ENCODE results near the gene ARL2. TPM values are rescaled to one million over a fixed set of nuclear protein-coding genes. Genes with fewer than 3 reads are reported as not detected.

The ARL2 gene
- total RNA-seq, 1 donor from 2014 or later: 47.6 TPM

GRCh38 chr11:65057526-65057925 lies 43.6 kb downstream of the ARL2 start:
- Mint-ChIP-seq H3K27me3 (ENCODE audit: low read depth, unreplicated experiment) (peaks cover 40% of the 10 kb centered on the region), H3K4me1 (ENCODE audit: low read depth, unreplicated experiment) (peaks cover 9% of the 10 kb centered on the region), H3K27ac (ENCODE audit: unreplicated experiment) (no peak overlapping the region), H3K4me3 (ENCODE audit: unreplicated experiment) (no peak overlapping the region), H3K9me3 (ENCODE audit: unreplicated experiment) (no peaks in the 10 kb centered on the region), H3K36me3 (ENCODE audit: low read depth, unreplicated experiment) (peaks cover 3% of the 10 kb centered on the region)
- Histone ChIP-seq H2AFZ (ENCODE audit: low read depth, low read length) (no peak overlapping the region), H3K9ac (ENCODE audit: low read length) (no peak overlapping the region), H4K20me1 (ENCODE audit: insufficient read depth, low read length) (no peaks in the 10 kb centered on the region), H3K4me3 (ENCODE audit: insufficient read depth, low read depth, low read length) (no peak overlapping the region), H3K27ac (ENCODE audit: low read depth, low read length) (no peak overlapping the region), H3K79me2 (ENCODE audit: insufficient read depth, low read length) (no peaks in the 10 kb centered on the region), H3K4me2 (ENCODE audit: low read length) (no peak overlapping the region), H3K36me3 (ENCODE audit: insufficient read depth, low read length) (no peaks in the 10 kb centered on the region), H3K4me1 (ENCODE audit: insufficient read depth, low read length) (no peaks in the 10 kb centered on the region), H3K9me3 (ENCODE audit: insufficient read depth, low read depth, low read length) (no peaks in the 10 kb centered on the region), H3K27me3 (ENCODE audit: insufficient read depth, low read length) (peaks cover 3% of the 10 kb centered on the region)
- TF ChIP-seq EZH2 (IDR thresholded peaks at IDR 0.05; ENCODE audit: insufficient read depth, low read length): no peak
- TF ChIP-seq CTCF (IDR thresholded peaks at IDR 0.05; ENCODE audit: insufficient read depth, low read depth, low read length): no peak
- DNase-seq (ENCODE audit: low read depth) (no peak), FAIRE-seq (no peak)

- H3K9me3 Mint-ChIP-seq (ENCODE audit: unreplicated experiment): no peaks in the 10 kb centered on the region
- no peaks in the 10 kb centered on the region for H3K4me1 ChIP-seq (ENCODE audit: insufficient read depth, low read length)
- no peak overlapping the region for H3K27ac ChIP-seq (ENCODE audit: low read depth, low read length)
- H4K20me1 ChIP-seq (ENCODE audit: insufficient read depth, low read length): no peaks in the 10 kb centered on the region
- H3K9ac ChIP-seq (ENCODE audit: low read length): no peak overlapping the region
- H3K4me2 ChIP-seq (ENCODE audit: low read length): no peak overlapping the region
- FAIRE-seq (no peak), DNase-seq (ENCODE audit: low read depth) (no peak)
- no peak for TF ChIP-seq EZH2 (IDR thresholded peaks at IDR 0.05; ENCODE audit: insufficient read depth, low read length)
- H3K4me1 Mint-ChIP-seq (ENCODE audit: low read depth, unreplicated experiment): peaks cover 9% of the 10 kb centered on the region
- no peak overlapping the region for H3K4me3 Mint-ChIP-seq (ENCODE audit: unreplicated experiment)
- H3K9me3 ChIP-seq (ENCODE audit: insufficient read depth, low read depth, low read length): no peaks in the 10 kb centered on the region
- H3K27ac Mint-ChIP-seq (ENCODE audit: unreplicated experiment): no peak overlapping the region
- H3K27me3 ChIP-seq (ENCODE audit: insufficient read depth, low read length): peaks cover 3% of the 10 kb centered on the region
- H3K27me3 Mint-ChIP-seq (ENCODE audit: low read depth, unreplicated experiment): peaks cover 40% of the 10 kb centered on the region
- no peak overlapping the region for H3K4me3 ChIP-seq (ENCODE audit: insufficient read depth, low read depth, low read length)
- peaks cover 3% of the 10 kb centered on the region for H3K36me3 Mint-ChIP-seq (ENCODE audit: low read depth, unreplicated experiment)
- no peaks in the 10 kb centered on the region for H3K36me3 ChIP-seq (ENCODE audit: insufficient read depth, low read length)
- no peak overlapping the region for H2AFZ ChIP-seq (ENCODE audit: low read depth, low read length)
- no peaks in the 10 kb centered on the region for H3K79me2 ChIP-seq (ENCODE audit: insufficient read depth, low read length)
Measured at GRCh38 chr11:65058012-65058411, 44.1 kb downstream of the ARL2 start.

GRCh38 chr11:65058419-65059054 lies 44.6 kb downstream of the ARL2 start, which contains the start of gene NAALADL1:
TSS of gene NAALADL1 (minus strand) at chr11:65058553. CDS start at chr11:65058521, 32 bp downstream.
- Histone ChIP-seq H3K4me2 (ENCODE audit: low read length) (no peak within 1 kb of the TSS), H3K9ac (ENCODE audit: low read length) (no peak within 1 kb of the TSS), H3K79me2 (ENCODE audit: insufficient read depth, low read length) (no peaks in the 10 kb centered on the region), H3K36me3 (ENCODE audit: insufficient read depth, low read length) (no peaks in the 10 kb centered on the region), H3K27me3 (ENCODE audit: insufficient read depth, low read length) (peaks cover under 1% of the 10 kb centered on the region), H2AFZ (ENCODE audit: low read depth, low read length) (no peak within 1 kb of the TSS), H3K4me3 (ENCODE audit: insufficient read depth, low read depth, low read length) (no peak within 1 kb of the TSS), H3K27ac (ENCODE audit: low read depth, low read length) (no peak within 1 kb of the TSS), H4K20me1 (ENCODE audit: insufficient read depth, low read length) (no peaks in the 10 kb centered on the region), H3K9me3 (ENCODE audit: insufficient read depth, low read depth, low read length) (no peaks in the 10 kb centered on the region), H3K4me1 (ENCODE audit: insufficient read depth, low read length) (no peaks in the 10 kb centered on the region)
- Mint-ChIP-seq H3K27me3 (ENCODE audit: low read depth, unreplicated experiment) (peaks cover 42% of the 10 kb centered on the region), H3K27ac (ENCODE audit: unreplicated experiment) (no peak within 1 kb of the TSS), H3K9me3 (ENCODE audit: unreplicated experiment) (no peaks in the 10 kb centered on the region), H3K4me1 (ENCODE audit: low read depth, unreplicated experiment) (peaks cover 9% of the 10 kb centered on the region), H3K36me3 (ENCODE audit: low read depth, unreplicated experiment) (peaks cover 3% of the 10 kb centered on the region), H3K4me3 (ENCODE audit: unreplicated experiment) (no peak within 1 kb of the TSS)
- FAIRE-seq (no peak), DNase-seq (ENCODE audit: low read depth) (no peak)
- TF ChIP-seq EZH2 (IDR thresholded peaks at IDR 0.05; ENCODE audit: insufficient read depth, low read length): no peak
- TF ChIP-seq CTCF (IDR thresholded peaks at IDR 0.05; ENCODE audit: insufficient read depth, low read depth, low read length): no peak

All from astrocyte (in vitro differentiated cells and primary cell).